Activated B cell treated with CpG ODN at 0.5 μM for 24 hours (primary cell): ENCODE measurements around the gene EPHA4. TPM values are rescaled to one million over a fixed set of nuclear protein-coding genes. Genes with fewer than 3 reads are reported as not detected.

Experiments
- ATAC-seq: fragments of 200-7000 bp; cut with Tn5 transposase; one replicate; pipeline ENCODE4 v1.10.0; 2021; ENCODE audit warnings: low read depth, mild to moderate bottlenecking, moderate library complexity
- CTCF ChIA-PET: fragments of 350-600 bp; sonication (Branson Sonifier 250); formaldehyde crosslinking; loops from one replicate; lab custom pipeline; 2021; ENCODE audit warnings: antibody characterized with exemption; lab: Charles Lee
- POLR2A ChIA-PET: fragments of 350-600 bp; sonication (Branson Sonifier 250); formaldehyde crosslinking; loops from one replicate; lab custom pipeline; 2021; ENCODE audit warnings: antibody characterized with exemption; lab: Charles Lee
- DNase-seq: peaks from one replicate; pipeline ENCODE4 v3.0.0; 2022
- H3K27ac Mint-ChIP-seq: one replicate; pipeline ENCODE4 v1.8.0; 2020; ENCODE audit warnings: mixed read lengths
- H3K27me3 Mint-ChIP-seq: one replicate; pipeline ENCODE4 v1.8.0; 2021; ENCODE audit warnings: mixed read lengths
- H3K36me3 Mint-ChIP-seq: one replicate; pipeline ENCODE4 v1.8.0; 2021; ENCODE audit warnings: low read depth, mixed read lengths
- H3K4me1 Mint-ChIP-seq: one replicate; pipeline ENCODE4 v1.8.0; 2021; ENCODE audit warnings: mixed read lengths
- H3K4me3 Mint-ChIP-seq: one replicate; pipeline ENCODE4 v1.8.0; 2020; ENCODE audit warnings: mild to moderate bottlenecking, mixed read lengths
- H3K9me3 Mint-ChIP-seq: one replicate; pipeline ENCODE4 v1.8.0; 2020; ENCODE audit warnings: mixed read lengths
- intact Hi-C: fragments of 100-400 bp; cut with micrococcal nuclease; formaldehyde crosslinking; loops from one replicate; pipeline ENCODE4 v1.15.1; 2024
- total RNA-seq: library from RNA; stranded (reverse); gene quantifications from 2 replicates; pipeline ENCODE4 v1.2.3, GENCODE V29; 2022
- TF ChIP-seq, protein P1 (sequence below): fragments of 200-600 bp; IDR thresholded peaks from one replicate; pipeline ENCODE4 v1.8.0; 2022; ENCODE audit warnings: antibody characterized with exemption, mild to moderate bottlenecking

The EPHA4 gene
- total RNA-seq, 1 donor from 2014 or later: 26.4 TPM

DNA sequence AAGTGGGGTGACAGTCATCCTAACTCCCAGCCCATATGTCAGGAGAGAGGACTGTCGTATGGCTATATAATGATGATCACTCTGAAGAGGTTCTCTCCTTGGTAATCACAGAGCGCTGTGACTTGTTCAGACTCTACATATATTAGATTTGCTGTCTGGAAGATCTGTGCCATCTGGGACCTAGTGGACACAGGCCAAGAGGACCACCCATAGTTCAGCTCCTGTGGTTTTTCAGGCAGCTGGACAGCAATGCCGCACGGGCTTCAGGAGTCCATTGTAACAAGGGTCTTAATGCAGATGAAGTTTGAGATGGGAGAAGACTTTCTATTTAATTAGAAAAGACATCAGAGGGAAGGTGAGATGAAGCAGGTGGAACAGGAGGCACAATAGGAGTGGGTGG lies 40.1 kb upstream of the EPHA4 start:
- H3K27me3 Mint-ChIP-seq: peaks cover 8% of the 10 kb centered on the region
- ATAC-seq (no peak), DNase-seq (no peak)
- intact Hi-C loops: no loop called here
- no peak overlapping the region for H3K4me3 Mint-ChIP-seq
- TF ChIP-seq, protein P1, sequence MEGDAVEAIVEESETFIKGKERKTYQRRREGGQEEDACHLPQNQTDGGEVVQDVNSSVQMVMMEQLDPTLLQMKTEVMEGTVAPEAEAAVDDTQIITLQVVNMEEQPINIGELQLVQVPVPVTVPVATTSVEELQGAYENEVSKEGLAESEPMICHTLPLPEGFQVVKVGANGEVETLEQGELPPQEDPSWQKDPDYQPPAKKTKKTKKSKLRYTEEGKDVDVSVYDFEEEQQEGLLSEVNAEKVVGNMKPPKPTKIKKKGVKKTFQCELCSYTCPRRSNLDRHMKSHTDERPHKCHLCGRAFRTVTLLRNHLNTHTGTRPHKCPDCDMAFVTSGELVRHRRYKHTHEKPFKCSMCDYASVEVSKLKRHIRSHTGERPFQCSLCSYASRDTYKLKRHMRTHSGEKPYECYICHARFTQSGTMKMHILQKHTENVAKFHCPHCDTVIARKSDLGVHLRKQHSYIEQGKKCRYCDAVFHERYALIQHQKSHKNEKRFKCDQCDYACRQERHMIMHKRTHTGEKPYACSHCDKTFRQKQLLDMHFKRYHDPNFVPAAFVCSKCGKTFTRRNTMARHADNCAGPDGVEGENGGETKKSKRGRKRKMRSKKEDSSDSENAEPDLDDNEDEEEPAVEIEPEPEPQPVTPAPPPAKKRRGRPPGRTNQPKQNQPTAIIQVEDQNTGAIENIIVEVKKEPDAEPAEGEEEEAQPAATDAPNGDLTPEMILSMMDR: no peak
- H3K9me3 Mint-ChIP-seq: no peaks in the 10 kb centered on the region
- H3K4me1 Mint-ChIP-seq: no peaks in the 10 kb centered on the region
- CTCF ChIA-PET: no interaction called here
- POLR2A ChIA-PET: no interaction called here
- H3K36me3 Mint-ChIP-seq: no peaks in the 10 kb centered on the region
- H3K27ac Mint-ChIP-seq: no peak overlapping the region

DNA sequence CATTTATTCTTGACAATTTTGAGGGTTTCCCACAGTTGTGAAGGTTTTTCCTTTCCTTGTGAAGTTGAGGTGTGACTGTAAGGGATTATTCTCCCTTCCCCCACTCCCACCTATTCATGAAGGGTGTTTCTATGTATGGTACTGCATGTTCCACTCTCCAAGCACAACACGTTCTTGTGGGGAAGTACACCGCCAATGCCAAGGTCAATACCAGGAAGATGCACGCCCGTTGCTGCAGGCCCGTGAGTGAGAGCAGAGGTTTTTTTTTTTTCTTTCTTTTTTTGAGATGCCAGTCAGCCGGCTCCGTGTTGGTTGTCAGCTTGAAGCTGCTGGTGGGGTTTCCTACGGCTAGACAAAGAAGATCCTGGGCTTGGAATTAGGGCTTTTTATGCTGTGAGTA lies 38.6 kb upstream of the EPHA4 start:
- Mint-ChIP-seq H3K9me3 (no peaks in the 10 kb centered on the region), H3K36me3 (no peaks in the 10 kb centered on the region), H3K27ac (no peak overlapping the region), H3K4me1 (no peaks in the 10 kb centered on the region), H3K4me3 (no peak overlapping the region), H3K27me3 (peaks cover 8% of the 10 kb centered on the region)
- no peak for DNase-seq
- CTCF ChIA-PET: no interaction called here
- intact Hi-C loops: no loop called here
- no peak for ATAC-seq
- TF ChIP-seq, protein P1: no peak
- POLR2A ChIA-PET: no interaction called here

DNA sequence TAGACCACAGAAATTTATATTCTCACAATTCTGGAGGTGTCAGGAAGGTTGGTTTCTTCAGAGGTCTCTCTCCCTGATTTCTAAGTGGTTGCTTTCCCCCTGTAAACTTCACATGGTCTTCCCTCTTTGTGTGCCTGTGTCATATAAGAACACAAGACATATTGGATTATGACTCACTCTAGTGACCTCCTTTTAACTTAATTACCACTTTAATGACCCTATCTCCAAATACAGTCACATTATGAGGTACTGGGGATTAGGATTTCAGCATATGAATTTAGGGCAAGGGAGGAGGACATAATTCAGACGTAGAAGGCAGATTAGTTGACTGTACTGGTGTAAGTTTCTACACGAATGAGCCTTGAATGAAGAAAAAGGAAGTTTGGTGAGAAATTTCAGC lies 38.2 kb upstream of the EPHA4 start:
- no peak overlapping the region for H3K4me3 Mint-ChIP-seq
- POLR2A ChIA-PET: no interaction called here
- TF ChIP-seq, protein P1: no peak

DNA sequence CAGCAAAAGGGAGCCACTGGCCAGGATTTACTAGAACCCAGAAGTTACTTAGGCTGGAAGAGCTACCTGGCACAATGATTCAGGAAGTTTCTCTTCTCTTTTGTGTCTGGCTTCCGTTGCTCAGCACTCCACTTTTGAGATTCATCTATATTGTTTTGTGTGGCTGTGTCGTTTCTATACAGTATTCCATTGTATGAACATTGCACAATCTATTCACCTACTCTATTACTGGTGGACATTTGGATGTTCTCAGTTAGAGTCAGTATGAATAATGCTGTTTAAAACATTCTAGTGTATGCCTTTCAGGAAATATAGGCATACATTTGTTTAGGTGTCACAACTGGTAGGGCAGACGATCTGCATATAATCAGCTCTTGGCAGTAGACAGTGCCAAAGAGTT lies 36.3 kb upstream of the EPHA4 start:
- CTCF ChIA-PET: no interaction called here
- ATAC-seq: no peak
- POLR2A ChIA-PET: no interaction called here
- Mint-ChIP-seq H3K4me3 (no peak overlapping the region), H3K36me3 (no peaks in the 10 kb centered on the region), H3K4me1 (no peaks in the 10 kb centered on the region), H3K27ac (no peak overlapping the region), H3K9me3 (no peaks in the 10 kb centered on the region), H3K27me3 (peaks cover 8% of the 10 kb centered on the region)
- intact Hi-C loops: no loop called here
- TF ChIP-seq, protein P1: no peak
- no peak for DNase-seq

More for the DNA sequence above, 38.2 kb upstream of the EPHA4 start:
- Mint-ChIP-seq H3K36me3 (no peaks in the 10 kb centered on the region), H3K9me3 (no peaks in the 10 kb centered on the region), H3K27ac (no peak overlapping the region), H3K27me3 (peaks cover 8% of the 10 kb centered on the region), H3K4me1 (no peaks in the 10 kb centered on the region)
- DNase-seq: no peak
- CTCF ChIA-PET: no interaction called here
- intact Hi-C loops: no loop called here
- no peak for ATAC-seq

DNA sequence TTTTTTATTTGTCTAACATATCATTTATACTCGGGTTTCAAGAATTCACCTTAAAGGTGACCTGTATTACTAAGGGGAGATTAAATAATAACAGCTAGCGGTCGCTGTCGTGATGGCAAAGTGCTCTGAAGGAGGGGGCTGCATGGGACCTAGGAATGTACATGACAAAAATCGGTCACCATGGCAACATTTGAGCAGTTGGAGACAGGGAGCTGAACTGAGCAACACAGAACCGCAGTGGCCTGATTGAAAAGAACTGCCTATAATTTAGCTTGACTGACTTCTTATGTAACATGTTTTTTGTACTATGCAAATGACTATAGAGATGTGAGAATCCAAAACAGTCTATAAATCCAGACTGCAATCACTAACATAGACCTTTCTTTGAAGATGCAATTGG lies 34.3 kb upstream of the EPHA4 start:
- Mint-ChIP-seq H3K4me3 (no peak overlapping the region), H3K27me3 (peaks cover 8% of the 10 kb centered on the region), H3K36me3 (no peaks in the 10 kb centered on the region), H3K27ac (no peak overlapping the region), H3K9me3 (no peaks in the 10 kb centered on the region), H3K4me1 (no peaks in the 10 kb centered on the region)
- POLR2A ChIA-PET: no interaction called here
- TF ChIP-seq, protein P1: no peak
- CTCF ChIA-PET: no interaction called here
- DNase-seq: no peak
- ATAC-seq: no peak
- intact Hi-C loops: no loop called here
